NCI-H1694 treated with DMSO at 0.1 percent for 48 hours (cell line): ENCODE results near the gene PDZD7.
"Not testable (repeated sequence)": the region's sequence is repeated elsewhere in the genome, so short reads cannot be mapped to it uniquely, and the experiment has no call there.

Source experiments
- DNase-seq: peaks from one replicate; lab custom pipeline; 2025; lab: John Stamatoyannopoulos, UW

PDZD7 gene

DNA sequence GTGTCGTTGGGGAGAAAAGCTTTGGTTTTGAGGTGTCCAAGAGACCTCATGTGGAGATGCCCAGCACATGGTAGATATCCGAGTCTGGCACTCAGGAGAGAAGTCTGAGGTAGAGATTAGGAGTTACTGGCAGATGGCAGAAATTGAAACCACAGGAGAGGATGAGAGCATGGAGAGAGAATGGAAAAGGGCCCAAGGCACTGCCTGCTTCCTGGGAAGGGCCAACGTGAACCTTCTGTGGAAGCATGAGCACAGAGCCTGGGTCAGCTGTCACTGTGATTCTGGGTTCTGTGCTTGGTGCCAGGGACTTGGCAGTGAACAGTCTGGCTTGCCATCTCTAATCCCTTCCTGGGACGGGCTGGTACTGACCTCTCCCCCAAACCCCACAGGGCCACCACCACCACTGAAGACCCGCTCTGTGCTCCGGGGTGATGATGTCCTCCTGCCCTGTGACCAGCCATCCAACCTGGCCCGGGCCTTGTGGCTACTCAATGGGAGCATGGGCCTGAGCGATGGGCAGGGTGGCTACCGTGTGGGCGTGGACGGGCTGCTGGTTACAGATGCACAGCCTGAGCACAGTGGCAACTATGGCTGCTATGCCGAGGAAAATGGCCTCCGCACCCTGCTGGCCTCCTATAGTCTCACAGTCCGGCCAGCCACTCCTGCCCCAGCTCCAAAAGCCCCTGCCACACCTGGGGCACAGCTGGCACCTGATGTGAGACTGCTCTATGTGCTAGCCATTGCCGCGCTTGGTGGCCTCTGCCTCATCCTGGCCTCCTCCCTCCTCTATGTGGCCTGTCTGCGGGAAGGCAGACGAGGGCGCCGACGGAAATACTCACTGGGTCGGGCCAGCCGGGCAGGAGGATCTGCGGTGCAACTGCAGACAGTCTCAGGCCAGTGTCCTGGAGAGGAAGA lies 47.8 kb downstream of the PDZD7 start:
- no peak for DNase-seq

DNA sequence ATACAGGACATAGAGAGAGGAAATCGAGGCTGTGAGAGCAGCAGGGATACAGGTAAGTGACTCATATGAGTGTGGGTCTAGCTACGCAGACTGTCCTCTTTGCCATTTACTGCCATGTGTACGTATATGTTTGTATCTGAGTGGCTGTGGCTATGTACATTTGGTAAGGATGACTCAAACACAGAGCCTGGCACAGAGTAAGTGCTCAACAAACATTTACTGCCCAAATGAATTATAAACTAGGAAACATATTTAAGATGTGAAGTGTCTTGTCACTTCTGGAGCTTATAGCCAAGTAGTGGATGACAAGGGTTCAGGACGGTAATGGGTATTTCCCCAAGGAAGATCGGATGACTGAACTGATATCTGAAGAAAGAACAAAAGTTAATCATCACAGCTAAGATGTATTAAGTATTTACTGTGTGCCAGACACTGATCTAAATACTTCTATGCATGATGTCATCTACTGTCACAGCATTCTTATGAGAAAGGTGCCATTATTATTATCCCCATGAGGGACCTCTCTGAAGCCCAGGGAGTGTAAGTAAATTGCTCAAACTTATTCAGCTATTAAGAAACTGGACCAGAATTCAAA lies 49.7 kb downstream of the PDZD7 start:
- DNase-seq = no peak

DNA sequence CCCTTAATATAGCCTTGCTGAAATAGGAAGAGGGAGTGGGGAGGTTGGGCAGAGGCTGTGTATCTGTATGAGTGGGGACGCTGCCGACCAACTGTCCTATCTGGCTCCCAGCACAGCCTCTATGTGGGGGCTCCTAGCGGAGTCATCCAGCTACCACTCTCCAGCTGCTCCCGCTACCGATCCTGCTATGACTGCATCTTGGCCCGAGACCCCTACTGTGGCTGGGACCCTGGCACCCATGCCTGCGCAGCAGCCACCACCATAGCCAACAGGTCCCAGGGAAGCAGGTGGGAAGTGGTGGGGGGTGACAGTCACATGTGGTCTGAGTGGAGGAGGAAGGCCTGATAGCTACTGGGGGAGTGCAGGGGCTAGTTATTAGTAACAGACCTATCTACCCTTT lies 50.2 kb downstream of the PDZD7 start:
- DNase-seq = no peak

DNA sequence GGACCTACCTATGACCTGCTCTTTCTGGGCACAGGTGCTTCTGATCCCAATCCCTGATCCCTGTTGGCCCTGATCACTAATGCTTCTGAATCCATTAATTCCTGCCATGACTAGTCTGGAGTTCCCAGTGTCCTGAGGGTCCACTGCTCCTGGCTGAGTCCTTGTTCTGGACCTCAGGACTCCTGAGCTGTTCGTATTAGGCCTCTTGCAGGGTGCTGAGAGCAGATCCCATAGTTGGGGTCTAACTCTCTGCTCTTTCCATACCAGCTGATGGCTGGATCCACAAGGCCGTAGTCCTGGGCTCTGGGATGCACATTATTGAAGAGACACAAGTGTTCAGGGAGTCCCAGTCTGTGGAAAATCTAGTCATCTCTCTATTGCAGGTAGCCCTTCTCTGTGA lies 50.6 kb downstream of the PDZD7 start:
- no peak for DNase-seq

DNA sequence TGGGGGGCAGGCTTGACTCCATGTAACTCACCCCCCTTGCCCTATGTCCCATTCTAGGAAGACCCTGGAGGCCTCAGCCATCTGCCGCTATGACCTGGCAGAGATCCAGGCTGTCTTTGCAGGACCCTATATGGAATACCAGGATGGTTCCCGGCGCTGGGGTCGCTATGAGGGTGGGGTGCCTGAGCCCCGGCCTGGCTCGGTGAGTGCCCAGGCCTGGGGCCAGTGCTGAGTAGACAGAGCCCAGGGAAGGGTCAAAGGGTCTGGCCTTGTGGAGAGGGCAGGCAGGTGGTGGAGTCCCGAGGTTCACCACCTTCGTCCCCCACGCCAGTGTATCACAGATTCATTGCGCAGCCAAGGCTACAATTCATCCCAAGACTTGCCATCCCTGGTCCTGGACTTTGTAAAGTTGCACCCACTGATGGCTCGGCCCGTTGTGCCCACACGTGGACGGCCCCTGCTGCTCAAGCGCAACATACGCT lies 51.1 kb downstream of the PDZD7 start:
- DNase-seq = no peak

DNA sequence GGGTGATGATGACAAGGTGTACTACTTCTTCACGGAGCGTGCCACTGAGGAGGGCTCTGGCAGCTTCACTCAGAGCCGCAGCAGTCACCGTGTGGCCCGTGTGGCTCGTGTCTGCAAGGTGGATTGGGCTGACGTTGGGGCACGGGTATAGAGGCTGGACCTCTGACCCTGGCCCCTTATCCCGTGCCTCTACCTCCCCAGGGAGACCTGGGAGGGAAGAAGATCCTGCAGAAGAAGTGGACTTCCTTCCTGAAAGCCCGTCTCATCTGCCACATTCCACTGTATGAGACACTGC lies 52.1 kb downstream of the PDZD7 start:
- no peak for DNase-seq

DNA sequence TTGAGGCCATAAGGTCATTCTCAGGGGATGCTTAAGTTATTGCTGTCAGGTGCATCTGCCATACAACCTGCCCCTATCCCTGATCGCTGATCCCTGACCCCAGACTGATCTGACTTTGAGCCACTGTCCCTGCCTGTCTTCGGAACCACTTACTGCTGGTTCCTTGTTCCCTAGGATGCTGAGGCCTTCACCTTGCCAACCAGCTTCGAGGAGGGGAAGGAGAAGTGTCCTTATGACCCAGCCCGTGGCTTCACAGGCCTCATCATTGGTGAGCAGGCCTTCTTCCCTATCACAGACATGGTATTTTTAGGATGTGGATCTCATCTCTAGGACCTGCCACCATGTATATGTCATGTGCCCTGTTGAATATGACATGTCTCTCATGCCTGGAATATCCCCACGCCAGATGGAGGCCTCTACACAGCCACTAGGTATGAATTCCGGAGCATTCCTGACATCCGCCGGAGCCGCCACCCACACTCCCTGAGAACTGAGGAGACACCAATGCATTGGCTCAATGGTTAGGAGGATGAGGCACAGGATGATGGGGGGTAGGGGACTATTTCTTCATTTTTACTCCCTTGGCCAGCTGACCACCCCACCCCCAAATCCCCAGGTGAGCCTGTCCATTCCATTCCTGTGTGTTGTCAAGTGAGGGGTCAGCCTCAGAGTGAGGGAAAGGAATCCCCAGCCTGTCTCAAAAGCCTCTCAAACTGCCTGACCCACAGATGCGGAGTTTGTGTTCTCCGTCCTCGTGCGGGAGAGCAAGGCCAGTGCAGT lies 52.6 kb downstream of the PDZD7 start:
- DNase-seq = no peak

DNA sequence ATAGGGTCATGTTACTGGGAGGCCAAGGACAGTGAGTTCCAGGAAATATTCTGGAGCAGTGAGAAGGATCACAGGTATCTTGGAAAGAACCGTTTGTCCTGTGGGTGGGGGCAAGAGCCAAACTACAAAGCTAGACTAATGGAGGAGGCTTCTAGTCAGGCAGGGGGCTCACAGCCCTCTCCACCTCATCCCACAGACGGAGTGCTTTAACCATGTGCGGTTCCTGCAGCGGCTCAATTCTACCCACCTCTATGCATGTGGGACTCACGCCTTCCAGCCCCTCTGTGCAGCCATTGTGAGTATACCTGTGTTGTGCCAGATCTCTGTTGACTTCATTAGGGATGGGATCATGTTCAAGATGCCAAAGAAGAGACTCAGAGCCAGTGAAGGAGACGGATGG lies 53.5 kb downstream of the PDZD7 start:
- DNase-seq = no peak

DNA sequence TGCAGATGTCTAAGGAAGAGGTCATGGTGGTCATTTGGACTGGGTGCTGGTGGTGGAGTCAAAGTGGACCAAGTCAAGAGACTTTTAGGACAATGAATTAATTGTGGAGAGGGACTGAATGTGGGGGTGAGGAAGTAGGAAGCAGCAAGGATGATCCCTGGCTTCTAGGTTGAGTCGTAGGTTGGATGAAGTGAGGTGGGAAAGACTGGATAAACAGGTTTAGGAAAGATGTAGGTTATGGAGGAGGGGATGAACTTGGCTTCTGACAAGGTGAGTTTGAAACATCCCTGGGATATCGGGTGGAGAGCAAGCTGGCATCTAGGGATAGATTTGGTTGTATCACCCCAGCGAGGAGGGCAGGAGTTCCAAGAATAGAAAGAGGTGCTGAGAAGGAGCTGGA lies 54.0 kb downstream of the PDZD7 start:
- no peak for DNase-seq

DNA sequence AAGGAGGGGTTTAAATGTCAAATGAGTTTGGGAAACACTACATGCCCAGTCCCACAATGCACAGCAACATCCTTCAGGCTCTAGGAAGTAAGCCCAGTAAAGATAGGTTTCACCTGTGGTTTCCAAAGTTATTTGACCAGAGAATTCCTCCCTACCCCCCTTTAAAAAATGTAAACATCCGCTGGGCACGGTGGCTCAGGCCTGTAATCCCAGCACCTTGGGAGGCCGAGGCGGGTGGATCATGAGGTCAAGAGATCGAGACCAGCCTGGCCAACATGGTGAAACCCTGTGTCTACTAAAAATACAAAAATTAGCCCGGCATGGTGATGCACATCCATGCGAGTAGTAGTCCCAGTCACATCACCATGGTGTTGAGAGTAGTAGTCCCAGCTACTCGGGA lies 55.5 kb downstream of the PDZD7 start:
- not testable (repeated sequence) for DNase-seq

DNA sequence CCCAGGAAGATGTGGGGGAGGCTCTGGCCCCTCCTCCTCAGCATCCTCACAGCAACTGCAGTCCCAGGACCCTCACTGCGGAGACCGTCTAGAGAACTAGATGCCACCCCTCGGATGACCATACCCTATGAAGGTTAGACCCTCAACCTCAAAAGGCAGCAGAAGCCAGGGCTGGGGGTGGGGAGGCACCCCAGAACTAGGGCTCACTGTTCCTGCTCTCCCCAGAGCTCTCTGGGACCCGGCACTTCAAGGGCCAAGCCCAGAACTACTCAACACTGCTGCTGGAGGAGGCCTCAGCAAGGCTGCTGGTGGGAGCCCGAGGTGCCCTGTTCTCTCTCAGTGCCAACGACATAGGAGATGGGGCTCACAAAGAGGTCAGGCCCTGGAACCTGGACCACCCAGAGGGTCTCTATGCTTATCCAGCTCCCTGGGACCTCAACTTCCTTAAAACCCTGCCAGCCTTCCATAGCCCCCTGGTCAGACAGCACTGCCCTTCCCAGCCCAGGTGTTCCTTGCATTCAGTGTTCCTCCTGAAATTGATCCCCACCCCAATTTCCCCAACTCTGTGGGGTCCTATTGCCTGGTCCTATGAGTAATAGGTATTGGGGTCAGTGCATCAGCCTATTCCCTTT lies 57.9 kb downstream of the PDZD7 start:
- no peak for DNase-seq

DNA sequence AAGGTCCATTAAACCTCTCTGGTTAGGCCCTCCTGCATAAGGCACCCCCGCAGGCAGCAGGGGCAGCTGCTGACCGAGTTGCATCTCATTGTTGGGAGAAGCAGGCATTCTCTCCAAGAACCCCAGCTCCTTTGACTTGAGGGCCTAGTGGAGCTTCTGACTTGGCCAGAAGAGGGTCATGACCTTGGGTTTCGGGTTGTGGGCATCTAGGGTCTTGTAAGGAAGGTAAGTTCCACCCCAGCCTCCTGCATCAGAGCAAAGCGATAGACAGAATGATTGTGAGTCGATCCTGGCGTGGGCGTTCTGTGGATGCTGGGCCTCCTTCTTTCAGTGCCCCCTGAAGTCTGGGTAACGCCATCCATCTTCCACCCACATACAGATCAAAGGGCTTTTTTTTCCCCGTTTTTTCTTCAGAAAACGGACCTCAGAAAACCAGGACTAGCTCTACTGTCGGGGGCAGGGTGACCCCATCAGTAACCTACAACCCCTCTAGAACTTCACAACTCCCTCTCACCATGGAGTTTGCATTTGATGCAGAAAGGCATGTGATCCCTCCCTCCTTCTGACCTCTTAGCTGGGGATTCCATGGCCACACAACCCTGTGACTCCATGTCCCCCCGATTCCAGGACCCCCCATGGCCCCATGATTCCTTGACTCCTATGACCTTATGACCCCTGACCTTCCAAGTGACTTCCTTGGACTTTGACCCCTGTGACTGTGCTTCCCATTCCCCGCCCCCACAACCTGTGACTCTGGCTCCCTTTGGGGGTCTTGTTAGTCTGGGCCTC lies 58.6 kb downstream of the PDZD7 start:
- no peak for DNase-seq

DNA sequence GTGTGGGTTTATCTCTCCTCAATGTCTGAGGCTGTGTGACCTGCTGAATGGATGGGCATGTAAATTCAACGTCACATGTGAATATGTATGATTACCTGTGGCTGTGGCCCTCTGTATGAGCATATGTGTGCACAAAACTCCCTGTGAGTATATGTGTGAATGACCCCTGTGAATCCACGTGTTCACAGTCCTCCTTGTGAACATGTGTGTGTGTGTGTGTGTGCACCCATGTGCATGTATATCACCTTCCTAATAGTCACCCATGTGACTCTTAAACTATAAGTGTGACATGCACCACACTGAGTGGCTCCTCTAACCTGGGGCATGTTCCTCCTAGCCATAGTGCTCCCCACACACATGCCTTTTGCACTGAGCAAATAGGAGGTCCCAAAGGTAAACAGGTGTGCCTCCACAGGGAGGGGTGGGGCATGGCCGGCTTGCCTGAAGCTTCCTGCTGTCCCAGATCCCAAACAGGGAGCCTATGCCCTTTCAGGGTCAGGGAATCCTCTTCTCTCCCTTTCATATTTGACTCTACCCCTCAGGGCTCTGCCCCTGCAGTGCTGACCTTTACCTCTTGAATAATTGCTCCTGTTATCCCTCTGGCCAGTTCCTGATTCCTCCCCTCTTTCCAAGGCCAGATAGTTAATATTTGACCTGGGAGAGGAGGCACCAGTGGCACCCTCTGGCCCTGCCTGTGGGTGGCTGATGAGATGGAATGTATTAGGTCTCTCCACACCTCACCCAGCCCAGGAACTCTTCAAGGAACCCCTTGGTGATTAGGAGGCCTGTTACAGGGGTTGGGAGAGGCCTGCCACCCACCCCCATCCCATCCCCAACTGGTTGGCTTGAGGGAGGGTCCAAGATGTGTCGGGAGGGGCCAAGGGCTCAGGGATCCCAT lies 59.8 kb downstream of the PDZD7 start:
- no peak for DNase-seq

DNA sequence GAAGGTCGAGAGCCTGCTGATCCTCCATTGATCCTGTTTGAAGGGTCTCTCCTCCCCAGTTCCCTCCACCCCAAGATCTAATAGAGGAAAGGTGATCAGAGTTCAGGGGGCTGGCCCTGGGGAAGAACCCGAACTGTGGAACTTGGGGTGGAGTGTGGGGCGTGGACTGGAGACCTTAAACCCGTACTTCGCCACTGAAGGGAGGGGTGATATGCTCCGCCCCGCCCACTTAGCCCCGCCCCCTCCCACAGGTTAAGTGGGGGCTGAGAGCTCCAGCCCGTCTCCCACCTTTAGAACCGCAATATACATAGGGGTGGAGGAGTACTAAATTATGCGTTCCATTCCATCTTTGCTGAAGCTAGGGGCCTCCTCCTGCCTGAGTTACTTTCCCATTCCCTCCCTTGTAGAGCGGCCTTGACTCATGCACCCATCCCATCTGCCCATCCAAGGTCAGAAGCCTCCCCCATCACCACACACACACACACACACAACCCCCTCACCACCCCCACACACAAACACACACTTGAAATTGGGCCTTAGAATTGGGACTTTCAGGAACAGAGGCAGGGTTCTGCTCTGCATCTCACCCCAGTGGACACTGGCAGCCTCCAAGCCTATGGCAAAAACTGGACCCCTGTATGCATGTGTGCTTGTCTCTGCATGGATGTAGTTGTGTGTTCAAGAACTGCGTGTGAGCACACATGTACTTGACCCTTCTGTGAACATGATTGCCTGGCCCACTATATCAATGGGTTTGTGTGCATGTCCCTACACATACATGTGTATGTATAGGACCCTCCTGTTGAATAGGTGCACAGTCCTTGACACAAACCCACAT lies 60.6 kb downstream of the PDZD7 start:
- no peak for DNase-seq

DNA sequence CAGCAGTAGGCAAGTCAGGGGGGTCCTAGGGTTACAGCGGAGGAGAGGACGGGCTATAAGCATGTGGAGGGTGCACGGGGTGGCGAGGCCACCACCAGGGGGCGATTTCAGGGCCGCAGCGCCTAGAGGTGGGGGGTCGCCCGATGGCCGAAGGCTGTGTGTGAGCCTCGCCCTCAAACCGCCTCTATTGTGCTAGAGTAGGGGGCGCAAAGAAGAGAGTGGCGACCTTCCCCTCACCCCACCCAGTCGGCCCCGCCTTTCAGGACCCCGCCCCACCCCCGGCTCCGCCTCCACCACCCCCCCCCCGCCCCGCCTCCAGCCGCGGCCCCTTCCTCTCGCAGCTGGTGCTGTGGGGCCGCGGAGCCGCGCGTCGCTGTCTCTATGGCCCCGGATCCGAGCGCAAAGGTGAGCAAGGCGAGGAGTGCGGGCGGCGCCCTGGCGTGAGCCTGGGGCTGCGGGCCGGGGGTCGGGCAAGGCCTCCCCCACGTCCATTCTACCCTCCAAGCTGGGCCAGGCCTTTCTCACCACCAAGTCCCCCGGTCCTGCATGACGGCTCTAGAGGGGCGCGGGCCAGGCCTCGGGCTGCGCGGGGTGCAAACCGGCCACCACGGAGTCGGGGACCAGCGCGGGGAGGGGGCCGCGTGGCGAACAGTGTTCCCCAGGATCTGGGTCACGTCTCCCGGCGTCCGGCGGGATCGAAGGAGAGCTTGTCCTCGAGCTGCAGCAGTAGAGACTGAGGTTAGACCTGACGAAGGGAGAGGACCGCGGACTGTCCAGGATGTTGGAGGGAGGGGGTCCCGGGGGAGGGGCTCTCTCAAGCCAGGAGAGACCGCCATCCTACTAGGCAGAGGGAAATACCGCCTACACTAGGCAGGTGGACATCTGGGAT lies 61.5 kb downstream of the PDZD7 start, which contains the start of gene SEMA4G:
Gene SEMA4G (plus strand): TSS at position 318 of the 889 bp plus-strand sequence. CDS start 3,409 bp downstream, outside the sequence.
- no peak for DNase-seq

DNA sequence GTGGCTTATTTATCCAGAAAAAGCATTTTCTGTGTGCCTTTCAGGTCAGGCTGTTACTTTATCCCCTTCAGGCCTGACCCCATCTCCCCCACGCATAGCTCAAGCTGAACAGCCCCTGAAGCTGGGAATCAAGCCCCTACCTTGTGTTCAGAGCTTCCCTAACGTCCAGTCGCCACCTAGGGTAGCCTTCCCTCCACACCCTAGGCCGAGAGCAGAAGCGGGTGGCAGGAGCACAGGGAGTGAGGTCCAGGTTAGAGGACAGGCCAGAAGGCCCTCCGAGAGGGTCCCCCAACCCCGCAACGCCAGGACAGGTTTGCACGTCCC lies 62.1 kb downstream of the PDZD7 start:
- no peak for DNase-seq

DNA sequence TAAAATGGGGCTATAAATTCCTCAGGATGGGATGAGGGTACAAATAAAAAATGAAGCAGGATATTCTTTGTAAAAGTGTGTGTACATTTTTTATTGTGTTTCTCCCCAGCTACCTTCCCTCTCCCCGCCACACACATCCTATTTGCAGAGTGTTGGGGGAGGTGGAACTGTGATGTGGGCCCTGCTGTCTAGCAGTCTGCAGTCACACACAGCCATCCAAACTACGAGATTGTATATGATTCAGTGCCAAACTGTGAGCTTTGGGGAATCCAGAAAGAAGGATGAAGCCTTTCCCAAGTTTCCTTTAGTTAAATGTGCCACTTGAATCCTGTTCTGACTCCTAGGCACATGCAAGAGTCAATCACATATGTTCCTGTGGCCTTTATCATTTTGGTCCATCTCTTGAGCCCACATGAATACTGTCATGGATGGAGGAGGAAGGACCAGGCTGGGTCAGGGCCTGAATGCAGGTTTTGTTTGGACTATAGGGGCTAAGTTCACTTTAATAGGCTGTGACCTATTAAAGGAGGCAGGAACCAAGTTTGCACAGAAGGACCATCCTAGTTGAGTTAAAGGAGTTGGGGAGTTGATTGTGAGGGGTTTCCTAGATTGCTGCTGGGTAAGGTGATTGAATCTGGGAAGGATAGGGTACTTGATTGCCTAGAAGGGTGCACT lies 62.7 kb downstream of the PDZD7 start:
- no peak for DNase-seq

DNA sequence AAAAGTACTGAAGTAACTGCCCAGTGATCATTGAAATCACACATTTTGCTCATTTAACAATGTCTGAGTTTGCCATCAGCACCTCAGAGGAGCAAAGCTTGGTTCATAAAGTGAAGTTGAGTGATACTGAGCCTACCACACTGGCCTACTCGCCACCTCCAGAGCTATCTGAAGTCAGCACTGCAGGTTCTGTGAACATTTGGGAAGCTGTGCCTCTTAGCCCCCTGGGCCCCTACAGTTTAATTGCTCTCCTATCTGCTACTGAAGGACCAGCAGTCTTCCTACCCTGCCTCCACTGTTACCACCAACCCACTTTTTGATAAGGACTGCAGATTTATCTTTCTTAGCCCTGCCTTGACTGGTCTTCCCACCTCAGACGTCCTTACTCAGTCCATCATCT lies 63.6 kb downstream of the PDZD7 start:
- no peak for DNase-seq
